C4-2B (cell line): ENCODE data around the gene SNRNP35.

ENCODE experiments used
- ZFX ChIP-seq: fragments of 450-650 bp; IDR thresholded peaks from 2 replicates; pipeline ENCODE4 v1.6.1; 2017
- TF ChIP-seq, protein P1 (sequence below): fragments of 450-650 bp; conservative IDR thresholded peaks from 2 replicates; pipeline ENCODE4 v1.5.1; 2017; ENCODE audit warnings: mild to moderate bottlenecking

DNA sequence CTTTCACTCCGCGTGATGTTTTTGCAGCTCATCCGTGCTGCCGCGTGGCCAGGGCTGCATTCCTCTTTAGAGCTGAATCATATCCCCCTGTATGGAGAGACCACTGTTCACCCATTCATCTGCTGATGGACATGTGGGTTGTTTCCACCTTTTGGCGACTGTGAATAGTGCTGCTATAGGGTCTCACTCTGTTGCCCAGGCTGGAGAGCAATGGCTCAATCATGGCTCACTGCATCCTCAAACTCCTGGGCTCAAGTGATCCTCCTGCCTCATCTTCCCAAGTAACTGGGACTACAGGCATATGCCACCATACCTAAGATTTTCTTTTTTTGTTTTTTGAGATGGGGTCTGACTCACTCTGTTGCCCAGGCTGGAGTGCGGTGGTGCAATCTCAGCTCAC lies 39.1 kb downstream of the SNRNP35 start:
- TF ChIP-seq, protein P1, sequence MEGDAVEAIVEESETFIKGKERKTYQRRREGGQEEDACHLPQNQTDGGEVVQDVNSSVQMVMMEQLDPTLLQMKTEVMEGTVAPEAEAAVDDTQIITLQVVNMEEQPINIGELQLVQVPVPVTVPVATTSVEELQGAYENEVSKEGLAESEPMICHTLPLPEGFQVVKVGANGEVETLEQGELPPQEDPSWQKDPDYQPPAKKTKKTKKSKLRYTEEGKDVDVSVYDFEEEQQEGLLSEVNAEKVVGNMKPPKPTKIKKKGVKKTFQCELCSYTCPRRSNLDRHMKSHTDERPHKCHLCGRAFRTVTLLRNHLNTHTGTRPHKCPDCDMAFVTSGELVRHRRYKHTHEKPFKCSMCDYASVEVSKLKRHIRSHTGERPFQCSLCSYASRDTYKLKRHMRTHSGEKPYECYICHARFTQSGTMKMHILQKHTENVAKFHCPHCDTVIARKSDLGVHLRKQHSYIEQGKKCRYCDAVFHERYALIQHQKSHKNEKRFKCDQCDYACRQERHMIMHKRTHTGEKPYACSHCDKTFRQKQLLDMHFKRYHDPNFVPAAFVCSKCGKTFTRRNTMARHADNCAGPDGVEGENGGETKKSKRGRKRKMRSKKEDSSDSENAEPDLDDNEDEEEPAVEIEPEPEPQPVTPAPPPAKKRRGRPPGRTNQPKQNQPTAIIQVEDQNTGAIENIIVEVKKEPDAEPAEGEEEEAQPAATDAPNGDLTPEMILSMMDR, result no peak
- no peak for TF ChIP-seq ZFX
